Activated T-helper 2 cell treated with anti-CD3 and anti-CD28 coated beads, Interferon-gamma antibody, Interleukin-2, Interleukin-4, amounts not matched to agents 10 μg/mL and 5 μg/mL and 100 μg/mL, durations not matched to agents 14 hours and 24 hours and 36 hours (primary cell): Measurements from ENCODE around the gene ANKRD28. TPM values are rescaled to one million over a fixed set of nuclear protein-coding genes. Genes with fewer than 3 reads are reported as not detected.

Experiments used
- DNase-seq: peaks from one replicate; pipeline ENCODE4 v3.0.0; 2021; ENCODE audit warnings: low spot score
- H3K27ac Mint-ChIP-seq: one replicate; pipeline ENCODE4 v1.8.0; 2021; ENCODE audit warnings: mixed read lengths
- H3K27me3 Mint-ChIP-seq: one replicate; pipeline ENCODE4 v1.8.0; 2021; ENCODE audit warnings: low read depth, mixed read lengths
- H3K36me3 Mint-ChIP-seq: one replicate; pipeline ENCODE4 v1.8.0; 2021; ENCODE audit warnings: low read depth, mixed read lengths
- H3K4me1 Mint-ChIP-seq: one replicate; pipeline ENCODE4 v1.8.0; 2021; ENCODE audit warnings: low read depth, mixed read lengths
- H3K4me3 Mint-ChIP-seq: one replicate; pipeline ENCODE4 v1.8.0; 2021; ENCODE audit warnings: low read depth, mild to moderate bottlenecking, moderate library complexity, mixed read lengths
- H3K9me3 Mint-ChIP-seq: one replicate; pipeline ENCODE4 v1.8.0; 2021; ENCODE audit warnings: mixed read lengths
- intact Hi-C: fragments of 100-400 bp; cut with micrococcal nuclease; formaldehyde crosslinking; loops from one replicate; pipeline ENCODE4 v1.15.1; 2023
- total RNA-seq: library from RNA; stranded (reverse); gene quantifications from 2 replicates; pipeline ENCODE4 v1.2.3, GENCODE V29; 2022

The ANKRD28 gene
- total RNA-seq, 1 donor from 2014 or later = 44.2 TPM

DNA sequence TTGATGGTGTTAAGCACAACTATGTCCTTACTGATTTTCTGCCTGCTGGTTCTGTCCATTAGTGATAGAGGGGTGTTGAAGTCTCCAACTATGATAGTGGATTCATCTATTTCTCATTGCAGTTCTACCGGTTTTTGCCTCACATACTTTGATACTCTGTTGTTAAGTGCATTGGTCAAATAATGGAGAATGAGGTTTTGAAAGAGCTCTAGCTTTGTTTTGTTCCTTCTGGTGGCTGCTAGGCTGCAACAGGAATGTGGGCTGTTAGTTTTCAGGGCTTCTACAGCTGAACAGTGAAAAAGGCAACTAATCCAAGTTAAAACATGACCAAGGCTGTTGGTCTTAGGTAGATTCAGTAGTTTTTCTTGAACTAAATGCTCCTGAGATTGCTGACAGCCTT lies 133.6 kb downstream of the ANKRD28 start:
- H3K27ac Mint-ChIP-seq = no peak overlapping the region
- no peak for DNase-seq
- peaks cover 37% of the 10 kb centered on the region for H3K4me1 Mint-ChIP-seq
- H3K9me3 Mint-ChIP-seq = peaks cover 35% of the 10 kb centered on the region
- no peaks in the 10 kb centered on the region for H3K27me3 Mint-ChIP-seq
- intact Hi-C loops = no loop called here
- peaks cover 64% of the 10 kb centered on the region for H3K36me3 Mint-ChIP-seq
- no peak overlapping the region for H3K4me3 Mint-ChIP-seq

- H3K27me3 Mint-ChIP-seq = no peaks in the 10 kb centered on the region
- no peak for DNase-seq
- H3K4me3 Mint-ChIP-seq = no peak overlapping the region
- no peak overlapping the region for H3K27ac Mint-ChIP-seq
- intact Hi-C loops = no loop called here
- peaks cover 52% of the 10 kb centered on the region for H3K36me3 Mint-ChIP-seq
- peaks cover 60% of the 10 kb centered on the region for H3K9me3 Mint-ChIP-seq
- peaks cover 18% of the 10 kb centered on the region for H3K4me1 Mint-ChIP-seq
These were observed 137.5 kb downstream of the ANKRD28 start for GRCh38 chr3:15660055-15660935.

DNA sequence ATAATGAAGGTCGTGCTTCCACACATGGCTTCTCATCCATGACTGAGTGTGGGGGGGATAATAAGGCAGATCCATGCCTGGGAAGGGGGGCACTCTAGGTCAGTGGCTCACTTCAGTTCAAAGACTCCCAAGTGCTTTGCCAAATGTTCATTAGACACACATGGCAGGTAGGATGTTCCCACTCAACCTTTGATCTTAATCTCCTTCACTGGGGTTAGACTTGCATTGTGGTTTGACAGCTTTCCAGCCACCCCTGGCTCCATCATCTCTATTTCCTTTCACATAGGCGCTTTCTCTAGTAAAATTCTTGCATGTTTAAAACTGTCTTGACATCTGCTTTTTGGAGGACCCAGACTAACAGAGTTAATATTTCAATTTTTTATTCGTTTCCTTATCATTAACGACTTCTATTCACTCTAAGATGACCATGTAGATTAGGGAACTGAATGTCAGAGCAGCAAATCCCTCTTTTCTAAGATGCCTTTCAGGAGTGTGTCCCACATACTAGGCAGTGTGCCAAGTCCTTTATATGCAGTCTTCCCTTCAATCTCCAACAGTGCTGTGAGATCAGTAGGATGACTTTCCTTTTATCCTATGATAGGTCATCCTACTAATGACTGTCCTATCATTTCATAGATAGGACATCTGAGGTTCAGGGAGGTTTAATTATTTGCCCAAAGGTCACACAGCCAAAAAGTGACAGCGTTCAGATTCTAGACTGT lies 138.4 kb downstream of the ANKRD28 start:
- Mint-ChIP-seq H3K27me3 (no peaks in the 10 kb centered on the region), H3K27ac (no peak overlapping the region), H3K4me1 (peaks cover 16% of the 10 kb centered on the region), H3K36me3 (peaks cover 52% of the 10 kb centered on the region), H3K4me3 (no peak overlapping the region), H3K9me3 (peaks cover 62% of the 10 kb centered on the region)
- intact Hi-C loops = no loop called here
- DNase-seq = no peak

DNA sequence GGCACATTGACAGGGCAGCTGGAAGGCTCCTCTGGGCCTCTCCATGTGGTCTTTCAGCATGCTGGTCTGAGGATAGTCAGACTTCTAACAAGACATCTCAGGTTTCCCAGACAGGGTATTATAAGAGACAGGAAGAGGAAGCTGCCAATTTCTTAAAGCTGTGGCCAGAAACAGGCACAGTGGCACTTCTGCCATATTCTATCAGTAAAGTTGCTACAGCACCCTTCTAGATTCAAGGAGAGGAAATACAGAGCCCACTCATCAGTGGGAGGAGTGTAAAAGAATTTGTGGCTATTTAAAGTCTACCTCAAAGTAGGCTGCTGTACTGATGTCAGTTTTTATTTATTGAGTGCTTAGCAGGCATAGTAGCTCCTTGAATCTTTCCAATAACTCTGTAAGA lies 140.8 kb downstream of the ANKRD28 start:
- Mint-ChIP-seq H3K36me3 (peaks cover 39% of the 10 kb centered on the region), H3K27ac (no peak overlapping the region), H3K4me1 (peaks cover 16% of the 10 kb centered on the region), H3K27me3 (no peaks in the 10 kb centered on the region), H3K9me3 (peaks cover 52% of the 10 kb centered on the region), H3K4me3 (no peak overlapping the region)
- DNase-seq = no peak
- intact Hi-C loops = no loop called here

GRCh38 chr3:15656342-15656741 lies 141.4 kb downstream of the ANKRD28 start:
- Mint-ChIP-seq H3K4me1 (peaks cover 12% of the 10 kb centered on the region), H3K27ac (no peak overlapping the region), H3K36me3 (peaks cover 36% of the 10 kb centered on the region), H3K27me3 (no peaks in the 10 kb centered on the region), H3K4me3 (no peak overlapping the region), H3K9me3 (peaks cover 52% of the 10 kb centered on the region)
- intact Hi-C loops = no loop called here
- DNase-seq = no peak

GRCh38 chr3:15654891-15655290 lies 142.9 kb downstream of the ANKRD28 start:
- DNase-seq = no peak
- Mint-ChIP-seq H3K9me3 (peaks cover 47% of the 10 kb centered on the region), H3K4me1 (peaks cover 8% of the 10 kb centered on the region), H3K27ac (no peak overlapping the region), H3K36me3 (peaks cover 32% of the 10 kb centered on the region), H3K4me3 (no peak overlapping the region), H3K27me3 (no peaks in the 10 kb centered on the region)
- intact Hi-C loops = no loop called here

DNA sequence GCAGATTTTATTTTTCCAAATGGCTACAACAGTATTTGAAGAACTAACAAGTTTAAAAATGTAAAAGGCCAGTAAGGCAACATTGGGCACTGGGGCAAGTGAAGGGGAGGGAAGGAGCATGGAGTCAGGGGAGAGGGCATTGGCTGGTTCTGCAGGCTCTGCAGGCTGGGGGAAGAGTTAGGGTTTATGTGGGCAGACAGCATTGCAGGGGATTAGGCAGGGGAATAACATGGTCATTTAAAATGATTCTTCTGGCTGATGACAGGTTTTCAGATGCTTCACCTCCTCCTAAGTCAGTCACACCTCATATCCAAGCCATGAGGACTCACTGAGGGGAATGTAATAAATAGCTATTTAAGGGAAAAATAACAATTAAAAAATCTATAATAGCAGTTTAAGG lies 143.7 kb downstream of the ANKRD28 start:
- Mint-ChIP-seq H3K4me3 (no peak overlapping the region), H3K9me3 (peaks cover 47% of the 10 kb centered on the region), H3K36me3 (peaks cover 32% of the 10 kb centered on the region), H3K27ac (no peak overlapping the region), H3K4me1 (peaks cover 7% of the 10 kb centered on the region), H3K27me3 (no peaks in the 10 kb centered on the region)
- intact Hi-C loops = no loop called here
- no peak for DNase-seq

- peaks cover 28% of the 10 kb centered on the region for H3K36me3 Mint-ChIP-seq
- peaks cover 11% of the 10 kb centered on the region for H3K4me1 Mint-ChIP-seq
- intact Hi-C loops = no loop called here
- peaks cover 39% of the 10 kb centered on the region for H3K9me3 Mint-ChIP-seq
- no peaks in the 10 kb centered on the region for H3K27me3 Mint-ChIP-seq
- DNase-seq = no peak
- H3K27ac Mint-ChIP-seq = no peak overlapping the region
- no peak overlapping the region for H3K4me3 Mint-ChIP-seq
These were observed 144.5 kb downstream of the ANKRD28 start for GRCh38 chr3:15653321-15653720.

DNA sequence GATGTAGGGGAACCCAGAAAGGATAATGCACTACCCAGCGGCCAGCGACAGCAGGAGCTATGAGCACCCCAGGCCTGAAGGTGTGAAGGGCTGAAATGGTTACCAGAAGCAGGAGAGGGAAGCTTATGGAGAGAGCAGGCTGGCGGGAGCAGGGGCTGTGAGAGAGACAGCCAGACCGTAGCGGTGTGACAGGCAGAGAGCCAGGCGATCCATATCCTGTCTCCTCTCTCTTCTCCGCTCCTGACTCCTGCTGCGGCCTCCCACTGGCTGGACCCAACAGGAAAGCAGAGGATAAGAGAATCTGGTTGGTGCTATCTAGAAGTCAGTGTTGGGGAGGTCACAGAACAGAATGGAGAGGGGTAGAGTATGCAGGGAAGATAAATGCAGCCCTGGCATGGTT lies 146.4 kb downstream of the ANKRD28 start:
- peaks cover 29% of the 10 kb centered on the region for H3K4me1 Mint-ChIP-seq
- H3K9me3 Mint-ChIP-seq = peaks cover 26% of the 10 kb centered on the region
- DNase-seq = no peak
- H3K4me3 Mint-ChIP-seq = no peak overlapping the region
- intact Hi-C loops = no loop called here
- H3K27ac Mint-ChIP-seq = no peak overlapping the region
- no peaks in the 10 kb centered on the region for H3K27me3 Mint-ChIP-seq
- H3K36me3 Mint-ChIP-seq = peaks cover 20% of the 10 kb centered on the region

GRCh38 chr3:15649858-15650257 lies 147.9 kb downstream of the ANKRD28 start:
- Mint-ChIP-seq H3K9me3 (peaks cover 13% of the 10 kb centered on the region), H3K4me3 (no peak overlapping the region), H3K4me1 (peaks cover 44% of the 10 kb centered on the region)

GRCh38 chr3:15649341-15649740 lies 148.4 kb downstream of the ANKRD28 start:
- H3K36me3 Mint-ChIP-seq = peaks cover 18% of the 10 kb centered on the region
- no peaks in the 10 kb centered on the region for H3K27me3 Mint-ChIP-seq
- intact Hi-C loops = no loop called here
- peaks cover 10% of the 10 kb centered on the region for H3K9me3 Mint-ChIP-seq
- H3K4me1 Mint-ChIP-seq = peaks cover 44% of the 10 kb centered on the region
- no peak overlapping the region for H3K27ac Mint-ChIP-seq
- no peak for DNase-seq
- H3K4me3 Mint-ChIP-seq = no peak overlapping the region

More at GRCh38 chr3:15649858-15650257, 147.9 kb downstream of the ANKRD28 start:
- intact Hi-C loops = no loop called here
- Mint-ChIP-seq H3K27me3 (no peaks in the 10 kb centered on the region), H3K36me3 (peaks cover 16% of the 10 kb centered on the region), H3K27ac (no peak overlapping the region)
- no peak for DNase-seq

DNA sequence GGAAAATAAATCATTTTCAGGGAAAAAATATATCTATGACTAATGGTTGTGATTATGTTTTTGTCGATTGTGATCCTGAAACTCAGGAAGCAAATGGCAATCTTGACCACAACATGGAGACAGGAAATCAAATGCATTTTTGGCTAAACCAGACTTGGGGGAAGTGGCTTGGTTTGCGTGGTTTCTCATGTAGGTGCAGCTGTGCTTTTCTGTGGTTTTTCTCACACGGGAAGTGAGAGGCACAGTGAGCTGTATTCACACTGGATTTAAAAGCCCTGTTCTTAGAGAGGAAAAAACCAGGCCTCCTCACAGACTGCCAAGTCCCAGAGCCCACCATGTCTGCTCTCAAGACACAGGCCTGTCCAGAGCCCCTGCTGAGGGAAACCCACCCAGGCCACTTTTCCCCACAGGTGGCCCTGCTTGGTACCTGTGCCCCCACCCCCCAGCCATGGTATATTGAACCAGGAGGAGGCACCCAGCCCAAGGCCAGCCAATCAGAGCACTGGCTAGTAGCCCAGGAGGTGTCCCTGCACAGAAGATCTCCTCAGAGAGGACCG lies 150.1 kb downstream of the ANKRD28 start:
- peak; percentile 62 for DNase-seq
- intact Hi-C loops = loop anchor here (1.0 kb wide), 2 partner anchors 11 to 17 kb away; no protein-coding TSS in a partner anchor
- Mint-ChIP-seq H3K36me3 (peaks cover 21% of the 10 kb centered on the region), H3K9me3 (peaks cover 5% of the 10 kb centered on the region), H3K4me3 (peak overlapping the region; percentile 52), H3K27me3 (no peaks in the 10 kb centered on the region), H3K27ac (peak overlapping the region; percentile 73), H3K4me1 (peaks cover 44% of the 10 kb centered on the region)
